ENCODE results near the gene ZC3H7A.

GRCh38 chr16:11844499-11844898, 47.4 kb upstream of the ZC3H7A start:
- TF ChIP-seq POLR2A (IDR thresholded peaks at IDR 0.05; ENCODE audit: low read depth, low read length), result no peak
- no peak; the same call in 1 of the 2 replicates for TF ChIP-seq POLR2AphosphoS5 (IDR thresholded peaks at IDR 0.05; ENCODE audit: low read depth, low read length)
- no peak for TF ChIP-seq TAF1 (IDR thresholded peaks at IDR 0.05; ENCODE audit: borderline replicate concordance, low read depth, low read length)
